SK-N-SH (cell line): ENCODE measurements around the gene IL4R. TPM values are rescaled to one million over a fixed set of nuclear protein-coding genes. Genes with fewer than 3 reads are reported as not detected.

Experiments
- CTCF ChIA-PET: fragments of 300-600, 350-600 bp; formaldehyde crosslinking; extraction: SDS; loops from one replicate; lab custom pipeline; 2021; lab: Yijun Ruan, JAX
- POLR2A ChIA-PET: fragments of 350-600 bp; sonication (Branson Sonifier 250); formaldehyde crosslinking; extraction: SDS; loops from one replicate; lab custom pipeline; 2020; ENCODE audit warnings: antibody characterized with exemption, inconsistent platforms; lab: Yijun Ruan, JAX
- DNase-seq: peaks from one replicate; pipeline ENCODE4 v3.0.0; 2012
- H2AFZ ChIP-seq: fragments of 200-600 bp; sonication (generic); 2 replicates; pipeline ENCODE4 v1.8.1; 2016; ENCODE audit warnings: antibody characterized with exemption, mild to moderate bottlenecking, low read depth
- H3F3A ChIP-seq: fragments of 200-600 bp; sonication (generic); replicated peaks from 2 replicates; pipeline ENCODE3; 2016; ENCODE audit warnings: antibody characterized with exemption, mild to moderate bottlenecking; ENCODE audit not compliant: insufficient read depth
- H3K27ac ChIP-seq, 2 experiments: fragments of 200-500 bp in 1 of 2; fragments of 200-600 bp in 1 of 2; sonication (Bioruptor generic) in 1 of 2; sonication (generic), shearing (Covaris generic) in 1 of 2; 2 replicates each; pipeline versions ENCODE4 v1.5.1 to v1.6.1; 2014 to 2016; ENCODE audit warnings: low read depth in 2 of 2, inconsistent platforms in 1 of 2, low read length in 1 of 2, mild to moderate bottlenecking in 1 of 2, mixed read lengths in 1 of 2
- H3K27me3 ChIP-seq: fragments of 200-600 bp; sonication (generic), shearing (Covaris generic); 2 replicates; pipeline ENCODE4 v1.6.1; 2016; ENCODE audit warnings: mixed run types; ENCODE audit not compliant: insufficient read depth
- H3K36me3 ChIP-seq, 2 experiments: fragments of 200-500 bp in 1 of 2; fragments of 200-600 bp in 1 of 2; sonication (Bioruptor generic) in 1 of 2; sonication (generic) in 1 of 2; replicated peaks in 1 of 2; 2 replicates each; pipeline versions ENCODE3 to v1.5.1; 2014 to 2016; ENCODE audit warnings: low read length in 1 of 2, mild to moderate bottlenecking in 1 of 2; ENCODE audit not compliant: insufficient read depth in 2 of 2, control insufficient read depth in 1 of 2
- H3K4me1 ChIP-seq, 2 experiments: fragments of 200-500 bp in 1 of 2; fragments of 200-600 bp in 1 of 2; sonication (Bioruptor generic) in 1 of 2; sonication (generic), shearing (Covaris generic) in 1 of 2; 2 replicates each; pipeline versions ENCODE4 v1.5.1 to v1.6.1; 2014 to 2016; ENCODE audit warnings: low read depth in 1 of 2, low read length in 1 of 2, mixed run types in 1 of 2; ENCODE audit not compliant: insufficient read depth in 2 of 2, control insufficient read depth in 1 of 2
- H3K4me2 ChIP-seq: fragments of 200-600 bp; sonication (generic), shearing (Covaris generic); 2 replicates; pipeline ENCODE4 v1.6.1; 2017; ENCODE audit warnings: mixed run types
- H3K4me3 ChIP-seq, 2 experiments: fragments of 200-500 bp in 1 of 2; fragments of 200-600 bp in 1 of 2; sonication (Bioruptor generic) in 1 of 2; sonication (generic), shearing (Covaris generic) in 1 of 2; 2 replicates each; pipeline versions ENCODE4 v1.5.1 to v1.8.1; 2014 to 2016; ENCODE audit warnings: low read depth in 2 of 2, inconsistent platforms in 1 of 2, low read length in 1 of 2, mild to moderate bottlenecking in 1 of 2, mixed read lengths in 1 of 2, moderate library complexity in 1 of 2
- H3K79me2 ChIP-seq: fragments of 200-600 bp; sonication (generic); 2 replicates; pipeline ENCODE4 v1.8.1; 2017; ENCODE audit warnings: mild to moderate bottlenecking; ENCODE audit not compliant: insufficient read depth
- H3K9ac ChIP-seq: fragments of 200-600 bp; sonication (generic); 2 replicates; pipeline ENCODE4 v1.6.1; 2017; ENCODE audit warnings: mixed run types
- H3K9me2 ChIP-seq: fragments of 200-600 bp; sonication (generic); 2 replicates; pipeline ENCODE4 v1.6.1; 2017; ENCODE audit warnings: mixed run types
- H3K9me3 ChIP-seq: fragments of 200-600 bp; sonication (generic); 2 replicates; pipeline ENCODE4 v1.6.1; 2017; ENCODE audit warnings: mixed run types, mild to moderate bottlenecking, moderate library complexity
- H4K20me1 ChIP-seq: fragments of 200-600 bp; sonication (generic); 2 replicates; pipeline ENCODE4 v1.6.1; 2017; ENCODE audit warnings: mild to moderate bottlenecking, mixed run types; ENCODE audit not compliant: insufficient read depth
- CHD2 ChIP-seq: fragments of 150-350 bp; IDR thresholded peaks from 2 replicates; pipeline ENCODE4 v1.6.1; 2018; ENCODE audit warnings: low read length; ENCODE audit not compliant: partially characterized antibody
- ELF1 ChIP-seq: IDR thresholded peaks from 2 replicates; pipeline ENCODE4 v1.4.0; 2012
- EZH2phosphoT487 ChIP-seq: fragments of 200-600 bp; sonication (generic); IDR thresholded peaks from 2 replicates; pipeline ENCODE4 v1.6.1; 2017; ENCODE audit warnings: low read depth, mixed run types, mild to moderate bottlenecking, antibody characterized with exemption, moderate library complexity, borderline replicate concordance
- FOXJ3 ChIP-seq: sonication (generic); formaldehyde crosslinking; IDR thresholded peaks from 2 replicates; pipeline ENCODE4 v1.5.1; 2020; ENCODE audit warnings: mild to moderate bottlenecking, missing genetic modification reagents
- FOXM1 ChIP-seq: IDR thresholded peaks from 2 replicates; pipeline ENCODE4 v1.4.0; 2012; ENCODE audit warnings: low read depth, mild to moderate bottlenecking
- GABPA ChIP-seq: IDR thresholded peaks from 2 replicates; pipeline ENCODE4 v1.4.0; 2012; ENCODE audit warnings: low read depth, mild to moderate bottlenecking
- GATA2 ChIP-seq: sonication (generic); formaldehyde crosslinking; IDR thresholded peaks from 2 replicates; pipeline ENCODE4 v1.5.0; 2020; ENCODE audit warnings: mild to moderate bottlenecking, missing genetic modification reagents
- MAX ChIP-seq: IDR thresholded peaks from 2 replicates; pipeline ENCODE4 v1.4.0; 2012; ENCODE audit warnings: low read depth
- MEF2A ChIP-seq: IDR thresholded peaks from 2 replicates; pipeline ENCODE4 v1.4.0; 2012; ENCODE audit warnings: low read depth, borderline replicate concordance
- MXI1 ChIP-seq: IDR thresholded peaks from 2 replicates; pipeline ENCODE4 v1.6.1; 2012; ENCODE audit warnings: mild to moderate bottlenecking, low read depth, low read length, improper control_type of control experiment
- NRF1 ChIP-seq: IDR thresholded peaks from 2 replicates; pipeline ENCODE4 v1.6.1; 2012; ENCODE audit warnings: low read depth, mild to moderate bottlenecking, low read length
- PBX3 ChIP-seq: IDR thresholded peaks from 2 replicates; pipeline ENCODE4; 2012
- POLR2AphosphoS5 ChIP-seq: IDR thresholded peaks from 2 replicates; pipeline ENCODE4 v1.6.1; 2012; ENCODE audit warnings: low read depth, low read length
- RXRA ChIP-seq: IDR thresholded peaks from 2 replicates; pipeline ENCODE4 v1.4.0; 2012; ENCODE audit warnings: low read depth, mild to moderate bottlenecking, borderline replicate concordance
- SIN3A ChIP-seq: IDR thresholded peaks from 2 replicates; pipeline ENCODE4 v1.6.1; 2012; ENCODE audit warnings: low read depth, mild to moderate bottlenecking, low read length, moderate library complexity, borderline replicate concordance
- TAF1 ChIP-seq: IDR thresholded peaks from 2 replicates; pipeline ENCODE4 v1.6.1; 2012; ENCODE audit warnings: low read depth, mild to moderate bottlenecking, low read length, moderate library complexity, borderline replicate concordance
- TCF12 ChIP-seq: IDR thresholded peaks from 2 replicates; pipeline ENCODE4 v1.4.0; 2012
- YY1 ChIP-seq: IDR thresholded peaks from 2 replicates; pipeline ENCODE4 v1.4.0; 2012; ENCODE audit warnings: low read depth, mild to moderate bottlenecking
- WGBS: methylation state at CpG from one replicate; pipeline ENCODE4 v1.1.6; 2017; ENCODE audit warnings: low lambda C conversion rate; 5-methylcytosine and 5-hydroxymethylcytosine counted together
- polyA plus RNA-seq, 3 experiments: library from polyadenylated mRNA; depleted of rRNA; stranded (reverse); fragments of >200 nt; gene quantifications; 2 replicates each; pipeline ENCODE4 v1.2.3, GENCODE V29; 2012
- TF ChIP-seq, protein P1 (sequence below): fragments of 200-600 bp; sonication (generic); IDR thresholded peaks from 2 replicates; pipeline ENCODE4 v1.6.1; 2017; ENCODE audit warnings: antibody characterized with exemption, mild to moderate bottlenecking, moderate library complexity

IL4R gene
- polyA plus RNA-seq, 1 of the 3 experiments (the other 2 are of a cell fraction): 16.1 TPM

GRCh38 chr16:27267037-27267677 is 46.6 kb upstream of the IL4R start (continued):
- TF ChIP-seq MEF2A (no peak), FOXM1 (no peak), POLR2AphosphoS5 (no peak), MAX (no peak), RXRA (no peak)

- H3K9me2 ChIP-seq: no peaks in the 10 kb centered on the region
- peak within 1 kb of the TSS; percentile 70 for H3K9ac ChIP-seq
- peak; percentile 96 for DNase-seq
- 6% methylated on average over 49 of the region's 58 CpGs for WGBS
- no peaks in the 10 kb centered on the region for H4K20me1 ChIP-seq
- peak within 1 kb of the TSS; percentile 73 to 78 for H3K4me3 ChIP-seq
- H3K79me2 ChIP-seq: peaks cover 10% of the 10 kb centered on the region; the same call in 1 of the 2 replicates
- no peaks in the 10 kb centered on the region for H3K36me3 ChIP-seq
- peak within 1 kb of the TSS; percentile 92 for H2AFZ ChIP-seq
- H3K4me1 ChIP-seq: peaks cover 4 to 10% of the 10 kb centered on the region in 2 experiments; a peak in 2 of 4 replicates
- CTCF ChIA-PET: no interaction called here
- POLR2A ChIA-PET: interaction anchor here (1.0 to 1.3 kb wide), 2 partner anchors 37 to 46 kb away, joined by 3 read pairs; no protein-coding TSS in a partner anchor
- H3K9me3 ChIP-seq: no peaks in the 10 kb centered on the region
- peak within 1 kb of the TSS; percentile 82 for H3K4me2 ChIP-seq
- TF ChIP-seq CHD2: peak; percentile 71
- peak; percentile 67 for TF ChIP-seq ELF1
- peak; percentile 92 for TF ChIP-seq MAX
- no peak for TF ChIP-seq MEF2A
- TF ChIP-seq, protein P1, sequence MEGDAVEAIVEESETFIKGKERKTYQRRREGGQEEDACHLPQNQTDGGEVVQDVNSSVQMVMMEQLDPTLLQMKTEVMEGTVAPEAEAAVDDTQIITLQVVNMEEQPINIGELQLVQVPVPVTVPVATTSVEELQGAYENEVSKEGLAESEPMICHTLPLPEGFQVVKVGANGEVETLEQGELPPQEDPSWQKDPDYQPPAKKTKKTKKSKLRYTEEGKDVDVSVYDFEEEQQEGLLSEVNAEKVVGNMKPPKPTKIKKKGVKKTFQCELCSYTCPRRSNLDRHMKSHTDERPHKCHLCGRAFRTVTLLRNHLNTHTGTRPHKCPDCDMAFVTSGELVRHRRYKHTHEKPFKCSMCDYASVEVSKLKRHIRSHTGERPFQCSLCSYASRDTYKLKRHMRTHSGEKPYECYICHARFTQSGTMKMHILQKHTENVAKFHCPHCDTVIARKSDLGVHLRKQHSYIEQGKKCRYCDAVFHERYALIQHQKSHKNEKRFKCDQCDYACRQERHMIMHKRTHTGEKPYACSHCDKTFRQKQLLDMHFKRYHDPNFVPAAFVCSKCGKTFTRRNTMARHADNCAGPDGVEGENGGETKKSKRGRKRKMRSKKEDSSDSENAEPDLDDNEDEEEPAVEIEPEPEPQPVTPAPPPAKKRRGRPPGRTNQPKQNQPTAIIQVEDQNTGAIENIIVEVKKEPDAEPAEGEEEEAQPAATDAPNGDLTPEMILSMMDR: no peak; the same call in 1 of the 2 replicates
- no peak; the same call in 1 of the 2 replicates for TF ChIP-seq FOXJ3 (CRISPR knock-in tag)
- TF ChIP-seq MXI1: no peak; the same call in 1 of the 2 replicates
- TF ChIP-seq POLR2AphosphoS5: peak; percentile 94
- TF ChIP-seq TCF12: no peak
- peak; percentile 91 for TF ChIP-seq GABPA
- no peak for TF ChIP-seq RXRA
- TF ChIP-seq TAF1: peak; percentile 63
- no peak for TF ChIP-seq SIN3A
- TF ChIP-seq PBX3: peak; percentile 99
- no peak for TF ChIP-seq EZH2phosphoT487
- TF ChIP-seq NRF1: no peak
- no peak for TF ChIP-seq GATA2 (CRISPR knock-in tag)
- TF ChIP-seq YY1: peak; percentile 72
- H3K27ac ChIP-seq: peak within 1 kb of the TSS; percentile 26 to 64; a peak in 2 of 4 replicates
- H3K27me3 ChIP-seq: no peaks in the 10 kb centered on the region
- peaks cover 7% of the 10 kb centered on the region for H3F3A ChIP-seq
Measured at GRCh38 chr16:27268376-27269299, 45.1 kb upstream of the IL4R start, which contains the start of gene NSMCE1. TSS of gene NSMCE1 (minus strand) at chr16:27268772. CDS start at chr16:27257570, 11,202 bp downstream.
